Smooth muscle cell (in vitro differentiated cells): ENCODE measurements around the gene GNAO1. TPM values are rescaled to one million over a fixed set of nuclear protein-coding genes. Genes with fewer than 3 reads are reported as not detected.
A peak's percentile ranks its signal among the peaks of the same experiment; 100 is the strongest.

Experiments used
- DNase-seq: peaks from one replicate; lab custom pipeline; 2025; ENCODE audit not compliant: unreplicated experiment; lab: John Stamatoyannopoulos, UW
- H2AFZ ChIP-seq: fragments of 200-600 bp; sonication (generic); 2 replicates; pipeline ENCODE4 v1.6.0; 2016; ENCODE audit warnings: antibody characterized with exemption, low read depth, mild to moderate bottlenecking
- H3F3A ChIP-seq: fragments of 200-600 bp; sonication (generic); 2 replicates; pipeline ENCODE4 v1.6.0; 2017; ENCODE audit warnings: antibody characterized with exemption, low read depth
- H3K27ac ChIP-seq: fragments of 200-600 bp; sonication (generic); 2 replicates; pipeline ENCODE4 v1.5.1; 2016; ENCODE audit warnings: low read depth, mild to moderate bottlenecking
- H3K27me3 ChIP-seq: fragments of 200-600 bp; sonication (generic); 2 replicates; pipeline ENCODE4 v1.6.1; 2016; ENCODE audit warnings: low read depth, mild to moderate bottlenecking
- H3K36me3 ChIP-seq: fragments of 200-600 bp; sonication (generic); 2 replicates; pipeline ENCODE4 v1.5.1; 2016; ENCODE audit warnings: low read depth
- H3K4me1 ChIP-seq: fragments of 200-600 bp; sonication (generic); 2 replicates; pipeline ENCODE4 v1.5.1; 2016; ENCODE audit warnings: low read depth
- H3K4me2 ChIP-seq: fragments of 200-600 bp; sonication (generic); 2 replicates; pipeline ENCODE4 v1.6.0; 2016; ENCODE audit warnings: mild to moderate bottlenecking
- H3K4me3 ChIP-seq: fragments of 200-600 bp; sonication (generic); 2 replicates; pipeline ENCODE4 v1.5.1; 2016; ENCODE audit warnings: mild to moderate bottlenecking
- H3K79me2 ChIP-seq: fragments of 200-600 bp; sonication (generic); 2 replicates; pipeline ENCODE4 v1.6.0; 2016; ENCODE audit warnings: low read depth, mild to moderate bottlenecking
- H3K9ac ChIP-seq: fragments of 200-600 bp; sonication (generic); 2 replicates; pipeline ENCODE4 v1.6.0; 2016; ENCODE audit warnings: low read depth
- H3K9me3 ChIP-seq: fragments of 200-600 bp; sonication (generic); replicated peaks from 2 replicates; pipeline ENCODE4 v1.5.1; 2016; ENCODE audit warnings: low read depth
- H4K20me1 ChIP-seq: fragments of 200-600 bp; sonication (generic); 2 replicates; pipeline ENCODE4 v1.6.0; 2016; ENCODE audit warnings: low read depth
- WGBS: methylation state at CpG from one replicate; pipeline ENCODE4 v1.1.7; 2016; ENCODE audit warnings: low lambda C conversion rate; 5-methylcytosine and 5-hydroxymethylcytosine counted together
- polyA plus RNA-seq: library from polyadenylated mRNA; unstranded; fragments of >200 nt; fragmentation: Nextera tagmentation; extraction: Ambion mirVana; gene quantifications from 2 replicates; pipeline ENCODE4 v1.2.1, GENCODE V29; 2016
- total RNA-seq: library from RNA; depleted of rRNA; stranded (reverse); fragments of >200 nt; gene quantifications from 2 replicates; pipeline ENCODE4 v1.2.3, GENCODE V29; 2014
- TF ChIP-seq, protein P1 (sequence below): fragments of 200-600 bp; sonication (generic); IDR thresholded peaks from 2 replicates; pipeline ENCODE4 v1.5.1; 2017; ENCODE audit warnings: borderline replicate concordance, mild to moderate bottlenecking, antibody characterized with exemption; ENCODE audit not compliant: insufficient read depth, poor library complexity, severe bottlenecking

The GNAO1 gene
- total and polyA plus RNA-seq, 2 experiments from 2014 or later = 1.7 to 3.7 TPM

DNA sequence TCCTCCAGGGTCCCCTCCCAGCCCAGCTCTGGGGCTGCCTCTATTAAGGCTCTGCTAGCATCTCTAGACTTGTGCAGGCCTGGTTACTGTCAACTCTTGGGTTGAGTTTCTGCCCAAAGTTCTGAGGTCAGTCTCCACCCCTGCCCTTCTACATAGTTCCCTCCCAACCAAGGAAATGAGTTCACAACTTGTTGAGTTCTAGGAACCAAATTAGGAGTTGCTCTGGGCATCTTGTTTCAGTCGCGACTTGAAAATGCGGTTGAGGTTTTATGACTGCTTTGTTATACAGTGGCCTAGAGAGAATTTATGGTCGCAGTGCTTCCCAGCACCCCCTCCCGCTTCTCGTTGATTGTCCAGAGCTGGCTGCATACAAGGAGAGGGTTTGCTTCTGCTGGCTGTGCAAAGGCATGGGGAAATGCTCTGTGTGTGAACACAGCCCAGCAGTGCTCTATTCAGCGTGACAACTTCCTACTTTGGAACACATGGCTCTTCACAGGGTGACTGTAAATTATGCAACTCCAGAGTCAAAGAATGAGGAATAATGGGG, 20.2 kb downstream of the GNAO1 start:
- Histone ChIP-seq H3K4me3 (no peak overlapping the region), H3K9ac (no peak overlapping the region), H2AFZ (peak overlapping the region; percentile 23), H4K20me1 (no peaks in the 10 kb centered on the region), H3K4me2 (peak overlapping the region; percentile 49), H3K36me3 (no peaks in the 10 kb centered on the region), H3K27ac (peak overlapping the region; percentile 49), H3K4me1 (peaks cover 5% of the 10 kb centered on the region), H3K79me2 (no peaks in the 10 kb centered on the region), H3K9me3 (no peaks in the 10 kb centered on the region), H3F3A (no peaks in the 10 kb centered on the region), H3K27me3 (peaks cover 9% of the 10 kb centered on the region)
- WGBS = 31% methylated on average over 7 of the region's 7 CpGs
- no peak for DNase-seq
- TF ChIP-seq, protein P1, sequence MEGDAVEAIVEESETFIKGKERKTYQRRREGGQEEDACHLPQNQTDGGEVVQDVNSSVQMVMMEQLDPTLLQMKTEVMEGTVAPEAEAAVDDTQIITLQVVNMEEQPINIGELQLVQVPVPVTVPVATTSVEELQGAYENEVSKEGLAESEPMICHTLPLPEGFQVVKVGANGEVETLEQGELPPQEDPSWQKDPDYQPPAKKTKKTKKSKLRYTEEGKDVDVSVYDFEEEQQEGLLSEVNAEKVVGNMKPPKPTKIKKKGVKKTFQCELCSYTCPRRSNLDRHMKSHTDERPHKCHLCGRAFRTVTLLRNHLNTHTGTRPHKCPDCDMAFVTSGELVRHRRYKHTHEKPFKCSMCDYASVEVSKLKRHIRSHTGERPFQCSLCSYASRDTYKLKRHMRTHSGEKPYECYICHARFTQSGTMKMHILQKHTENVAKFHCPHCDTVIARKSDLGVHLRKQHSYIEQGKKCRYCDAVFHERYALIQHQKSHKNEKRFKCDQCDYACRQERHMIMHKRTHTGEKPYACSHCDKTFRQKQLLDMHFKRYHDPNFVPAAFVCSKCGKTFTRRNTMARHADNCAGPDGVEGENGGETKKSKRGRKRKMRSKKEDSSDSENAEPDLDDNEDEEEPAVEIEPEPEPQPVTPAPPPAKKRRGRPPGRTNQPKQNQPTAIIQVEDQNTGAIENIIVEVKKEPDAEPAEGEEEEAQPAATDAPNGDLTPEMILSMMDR = no peak

DNA sequence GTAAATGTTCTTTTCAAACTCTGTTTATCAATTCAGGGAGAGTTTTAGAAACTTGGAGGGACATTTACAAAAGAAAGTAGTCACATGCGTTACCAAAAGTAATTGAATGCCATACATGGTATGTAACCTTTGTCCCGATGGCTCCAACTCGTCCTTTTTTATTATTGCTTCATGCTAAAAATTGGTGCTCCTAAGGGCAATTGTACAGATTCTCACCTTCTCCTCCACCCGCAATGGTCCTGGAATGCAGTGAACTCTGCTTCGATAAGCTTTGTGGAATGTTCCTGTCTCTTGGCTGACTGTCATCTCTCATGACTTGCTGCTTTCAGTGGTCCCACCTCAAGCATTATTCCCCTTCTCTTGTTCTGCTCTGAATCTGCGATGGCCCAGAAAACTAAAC, 20.9 kb downstream of the GNAO1 start:
- Histone ChIP-seq H2AFZ (no peak overlapping the region), H3K4me3 (no peak overlapping the region), H3K9ac (no peak overlapping the region), H3K4me2 (peak overlapping the region; percentile 49), H3K27me3 (peaks cover 5% of the 10 kb centered on the region), H3K36me3 (no peaks in the 10 kb centered on the region), H3K27ac (peak overlapping the region; percentile 49), H3K9me3 (no peaks in the 10 kb centered on the region), H3K4me1 (peaks cover 5% of the 10 kb centered on the region), H3F3A (no peaks in the 10 kb centered on the region), H4K20me1 (no peaks in the 10 kb centered on the region), H3K79me2 (no peaks in the 10 kb centered on the region)
- TF ChIP-seq, protein P1 = no peak
- WGBS = 71% methylated on average over 6 of the region's 6 CpGs
- DNase-seq = no peak

DNA sequence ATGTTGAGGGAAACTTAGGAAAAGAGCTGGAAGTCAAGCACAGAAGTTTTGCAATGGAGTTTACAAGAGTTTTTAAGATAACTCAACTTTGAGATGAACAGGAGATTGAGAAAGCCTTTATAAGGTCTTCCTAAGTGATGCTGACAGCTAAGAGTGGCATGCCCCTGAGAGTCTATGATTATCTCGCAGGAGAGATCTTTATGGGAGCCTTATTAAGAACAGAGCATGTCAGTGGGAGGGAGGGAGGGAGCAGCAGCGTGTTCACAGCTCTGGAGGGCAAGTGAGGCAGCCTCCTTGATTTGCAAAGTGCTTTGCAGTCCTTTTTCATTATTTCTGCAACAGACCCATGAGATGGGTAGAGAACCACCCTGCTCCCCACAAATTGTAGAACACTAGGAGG, 30.7 kb downstream of the GNAO1 start:
- no peak overlapping the region for H3K4me2 ChIP-seq
- H3K9me3 ChIP-seq = no peaks in the 10 kb centered on the region
- no peaks in the 10 kb centered on the region for H3K27me3 ChIP-seq
- no peaks in the 10 kb centered on the region for H3K36me3 ChIP-seq
- no peak overlapping the region for H3K9ac ChIP-seq
- 29% methylated on average over 2 of the region's 2 CpGs for WGBS
- no peaks in the 10 kb centered on the region for H3F3A ChIP-seq
- no peak overlapping the region for H3K27ac ChIP-seq
- H3K4me1 ChIP-seq = no peaks in the 10 kb centered on the region
- TF ChIP-seq, protein P1 = no peak
- no peaks in the 10 kb centered on the region for H4K20me1 ChIP-seq
- no peaks in the 10 kb centered on the region for H3K79me2 ChIP-seq
- H3K4me3 ChIP-seq = no peak overlapping the region
- no peak overlapping the region for H2AFZ ChIP-seq
- DNase-seq = no peak

DNA sequence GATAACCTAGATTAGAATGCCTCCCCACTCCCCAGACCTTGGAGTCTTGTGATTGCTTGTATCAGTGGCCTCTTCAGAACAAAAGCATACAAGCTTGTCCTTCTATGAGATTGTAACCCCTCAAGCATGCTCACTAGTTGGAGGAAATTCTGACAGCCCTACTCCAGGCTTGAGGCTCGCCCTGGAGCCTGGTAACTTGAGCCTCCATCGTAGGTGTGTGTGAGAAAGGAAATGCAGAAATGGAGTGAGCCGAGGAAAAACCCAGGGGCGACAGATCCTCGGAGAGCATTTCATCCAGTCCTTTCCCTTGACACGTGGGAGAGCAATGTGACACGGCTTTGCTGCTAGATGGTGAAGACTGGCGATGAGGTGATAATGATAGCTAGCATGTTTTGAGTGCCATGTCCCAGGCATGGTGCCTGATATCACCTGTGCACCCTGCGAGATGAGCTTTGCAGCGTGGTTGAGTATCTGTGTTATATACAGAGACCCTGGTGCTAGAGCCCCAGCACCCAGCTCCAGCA, 31.2 kb downstream of the GNAO1 start:
- Histone ChIP-seq H3K4me1 (no peaks in the 10 kb centered on the region), H3K4me2 (no peak overlapping the region), H3K27me3 (no peaks in the 10 kb centered on the region), H3K36me3 (no peaks in the 10 kb centered on the region), H3F3A (no peaks in the 10 kb centered on the region), H4K20me1 (no peaks in the 10 kb centered on the region), H3K27ac (no peak overlapping the region), H3K4me3 (no peak overlapping the region), H3K79me2 (no peaks in the 10 kb centered on the region), H3K9me3 (no peaks in the 10 kb centered on the region), H2AFZ (no peak overlapping the region), H3K9ac (no peak overlapping the region)
- DNase-seq = no peak
- 61% methylated on average over 10 of the region's 10 CpGs for WGBS
- TF ChIP-seq, protein P1 = no peak
